HL-60 (cell line): ENCODE results near the gene CFAP92.

Source experiments
- DNase-seq, 2 experiments: peaks; one replicate each; pipeline ENCODE4 v3.0.0-alpha.2; 2010 to 2020; ENCODE audit warnings: low read depth in 1 of 2, low spot score in 1 of 2
- H3K27ac ChIP-seq: fragments of 250-450 bp; sonication (Bioruptor Pico); replicated peaks from 2 replicates; pipeline ENCODE4 v1.5.1; 2020; ENCODE audit warnings: mild to moderate bottlenecking, moderate library complexity
- H3K27me3 ChIP-seq: fragments of 250-450 bp; sonication (Bioruptor Pico); 2 replicates; pipeline ENCODE4 v1.5.1; 2021; ENCODE audit warnings: mild to moderate bottlenecking, moderate library complexity; ENCODE audit not compliant: insufficient read depth, poor library complexity, severe bottlenecking
- H3K4me3 ChIP-seq: replicated peaks from 2 replicates; pipeline ENCODE4 v1.5.1; 2011; ENCODE audit warnings: mild to moderate bottlenecking, control low read depth, low read length; ENCODE audit not compliant: insufficient read depth
- GABPA ChIP-seq: IDR thresholded peaks from 2 replicates; pipeline ENCODE4 v1.6.1; 2012; ENCODE audit warnings: low read depth
- POLR2AphosphoS5 ChIP-seq: IDR thresholded peaks from 2 replicates; pipeline ENCODE4 v1.6.1; 2012; ENCODE audit warnings: low read depth
- REST ChIP-seq: IDR thresholded peaks from 2 replicates; pipeline ENCODE4 v1.6.1; 2012; ENCODE audit warnings: low read depth; ENCODE audit not compliant: insufficient replicate concordance
- SPI1 ChIP-seq: IDR thresholded peaks from 2 replicates; pipeline ENCODE4 v1.6.1; 2012; ENCODE audit warnings: low read depth, mild to moderate bottlenecking, borderline replicate concordance
- TF ChIP-seq, protein P1 (sequence below): IDR thresholded peaks from one replicate; pipeline ENCODE4 v1.5.1; 2011; ENCODE audit warnings: low read length, control low read depth, inconsistent platforms; ENCODE audit not compliant: insufficient read depth

Gene CFAP92

GRCh38 chr3:128936341-128936740 lies 57.5 kb downstream of the CFAP92 start:
- no peak for DNase-seq
- no peak for TF ChIP-seq GABPA
- TF ChIP-seq, protein P1, sequence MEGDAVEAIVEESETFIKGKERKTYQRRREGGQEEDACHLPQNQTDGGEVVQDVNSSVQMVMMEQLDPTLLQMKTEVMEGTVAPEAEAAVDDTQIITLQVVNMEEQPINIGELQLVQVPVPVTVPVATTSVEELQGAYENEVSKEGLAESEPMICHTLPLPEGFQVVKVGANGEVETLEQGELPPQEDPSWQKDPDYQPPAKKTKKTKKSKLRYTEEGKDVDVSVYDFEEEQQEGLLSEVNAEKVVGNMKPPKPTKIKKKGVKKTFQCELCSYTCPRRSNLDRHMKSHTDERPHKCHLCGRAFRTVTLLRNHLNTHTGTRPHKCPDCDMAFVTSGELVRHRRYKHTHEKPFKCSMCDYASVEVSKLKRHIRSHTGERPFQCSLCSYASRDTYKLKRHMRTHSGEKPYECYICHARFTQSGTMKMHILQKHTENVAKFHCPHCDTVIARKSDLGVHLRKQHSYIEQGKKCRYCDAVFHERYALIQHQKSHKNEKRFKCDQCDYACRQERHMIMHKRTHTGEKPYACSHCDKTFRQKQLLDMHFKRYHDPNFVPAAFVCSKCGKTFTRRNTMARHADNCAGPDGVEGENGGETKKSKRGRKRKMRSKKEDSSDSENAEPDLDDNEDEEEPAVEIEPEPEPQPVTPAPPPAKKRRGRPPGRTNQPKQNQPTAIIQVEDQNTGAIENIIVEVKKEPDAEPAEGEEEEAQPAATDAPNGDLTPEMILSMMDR = no peak
- no peak for TF ChIP-seq POLR2AphosphoS5
- TF ChIP-seq REST = no peak
- TF ChIP-seq SPI1 = no peak

GRCh38 chr3:128935922-128936321 lies 58.0 kb downstream of the CFAP92 start:
- TF ChIP-seq GABPA = no peak
- TF ChIP-seq POLR2AphosphoS5 = no peak
- no peak for TF ChIP-seq SPI1
- TF ChIP-seq REST = no peak
- TF ChIP-seq, protein P1 = no peak
- DNase-seq = no peak
- Histone ChIP-seq H3K27ac (no peak overlapping the region), H3K4me3 (no peak overlapping the region), H3K27me3 (no peaks in the 10 kb centered on the region)

More at GRCh38 chr3:128936341-128936740, 57.5 kb downstream of the CFAP92 start:
- no peak overlapping the region for H3K27ac ChIP-seq
- H3K4me3 ChIP-seq = no peak overlapping the region
- H3K27me3 ChIP-seq = no peaks in the 10 kb centered on the region

- no peak overlapping the region for H3K27ac ChIP-seq
- TF ChIP-seq REST (no peak), SPI1 (no peak), POLR2AphosphoS5 (no peak), GABPA (no peak)
- TF ChIP-seq, protein P1 = no peak
- no peak overlapping the region for H3K4me3 ChIP-seq
- no peak for DNase-seq
- H3K27me3 ChIP-seq = no peaks in the 10 kb centered on the region
These were observed 60.0 kb downstream of the CFAP92 start for GRCh38 chr3:128933922-128934253.
